H9 (cell line): ENCODE measurements around the gene NFASC. TPM values are rescaled to one million over a fixed set of nuclear protein-coding genes. Genes with fewer than 3 reads are reported as not detected.

Experiments
- DNase-seq: peaks from one replicate; pipeline ENCODE4 v3.0.0-alpha.2; 2017
- H2AFZ ChIP-seq: one replicate; pipeline ENCODE4 v1.6.1; 2013; ENCODE audit warnings: mild to moderate bottlenecking, low read length, control low read depth, moderate library complexity
- H2AK5ac ChIP-seq: 2 replicates; pipeline ENCODE4 v1.6.1; 2013; ENCODE audit warnings: low read length, control low read depth, mixed read lengths; ENCODE audit not compliant: insufficient read length
- H2BK120ac ChIP-seq: one replicate; pipeline ENCODE4 v1.6.1; 2013; ENCODE audit warnings: low read depth, mild to moderate bottlenecking, low read length, control low read depth, inconsistent platforms; ENCODE audit not compliant: poor library complexity, severe bottlenecking
- H2BK12ac ChIP-seq: 2 replicates; pipeline ENCODE4 v1.6.1; 2013; ENCODE audit warnings: low read length, control low read depth, mixed read lengths, low read depth; ENCODE audit not compliant: insufficient read length
- H2BK15ac ChIP-seq: 2 replicates; pipeline ENCODE4 v1.6.1; 2013; ENCODE audit warnings: low read depth, low read length, control low read depth
- H2BK20ac ChIP-seq: one replicate; pipeline ENCODE4 v1.6.1; 2013; ENCODE audit warnings: low read depth, mild to moderate bottlenecking, low read length, control low read depth, inconsistent platforms; ENCODE audit not compliant: poor library complexity, severe bottlenecking
- H2BK5ac ChIP-seq: 2 replicates; pipeline ENCODE4 v1.6.1; 2013; ENCODE audit warnings: low read length, control low read depth, mixed read lengths; ENCODE audit not compliant: insufficient read length
- H3K14ac ChIP-seq: 2 replicates; pipeline ENCODE4 v1.6.1; 2013; ENCODE audit warnings: low read length, control low read depth; ENCODE audit not compliant: insufficient read depth
- H3K18ac ChIP-seq: 2 replicates; pipeline ENCODE4 v1.6.1; 2013; ENCODE audit warnings: low read depth, mild to moderate bottlenecking, mixed read lengths, low read length, control low read depth; ENCODE audit not compliant: insufficient read length
- H3K23ac ChIP-seq: 2 replicates; pipeline ENCODE4 v1.6.1; 2013; ENCODE audit warnings: low read length, control low read depth, mixed read lengths, low read depth; ENCODE audit not compliant: insufficient read length
- H3K23me2 ChIP-seq: 2 replicates; pipeline ENCODE4 v1.6.1; 2013; ENCODE audit warnings: low read depth, mild to moderate bottlenecking, mixed read lengths, low read length, control low read depth; ENCODE audit not compliant: insufficient read length, poor library complexity, severe bottlenecking
- H3K27ac ChIP-seq: 2 replicates; pipeline ENCODE4 v1.5.1; 2013; ENCODE audit warnings: low read length, control low read depth, mixed read lengths, low read depth; ENCODE audit not compliant: insufficient read length
- H3K27me3 ChIP-seq: 2 replicates; pipeline ENCODE4 v1.6.1; 2013; ENCODE audit warnings: low read length, control low read depth, inconsistent platforms; ENCODE audit not compliant: insufficient read depth
- H3K4ac ChIP-seq: 2 replicates; pipeline ENCODE4 v1.6.1; 2013; ENCODE audit warnings: low read depth, mild to moderate bottlenecking, control low read depth, inconsistent platforms, low read length, moderate library complexity
- H3K4me1 ChIP-seq: 2 replicates; pipeline ENCODE4 v1.6.1; 2013; ENCODE audit warnings: low read length, control low read depth, inconsistent platforms; ENCODE audit not compliant: insufficient read depth
- H3K4me2 ChIP-seq: 2 replicates; pipeline ENCODE4 v1.6.1; 2013; ENCODE audit warnings: low read length, control low read depth, mixed read lengths; ENCODE audit not compliant: insufficient read length, insufficient read depth
- H3K56ac ChIP-seq: 2 replicates; pipeline ENCODE4 v1.6.1; 2013; ENCODE audit warnings: low read depth, mild to moderate bottlenecking, mixed read lengths, low read length, control low read depth; ENCODE audit not compliant: insufficient read length
- H3K79me1 ChIP-seq: 2 replicates; pipeline ENCODE4 v1.6.1; 2013; ENCODE audit warnings: low read depth, mild to moderate bottlenecking, moderate library complexity, low read length, control low read depth, inconsistent platforms; ENCODE audit not compliant: insufficient read depth, poor library complexity, severe bottlenecking
- H3K79me2 ChIP-seq: 2 replicates; pipeline ENCODE4 v1.6.1; 2013; ENCODE audit warnings: low read length, control low read depth, inconsistent platforms; ENCODE audit not compliant: insufficient read depth
- H3K9ac ChIP-seq: 2 replicates; pipeline ENCODE4 v1.6.1; 2013; ENCODE audit warnings: low read length, control low read depth, mixed read lengths; ENCODE audit not compliant: insufficient read length; ENCODE audit errors: extremely low read depth
- H3K9me3 ChIP-seq: one replicate; pipeline ENCODE4 v1.6.1; 2013; ENCODE audit warnings: low read depth, low read length, inconsistent platforms; ENCODE audit not compliant: control insufficient read depth
- H3T11ph ChIP-seq: one replicate; pipeline ENCODE4 v1.6.1; 2013; ENCODE audit warnings: mild to moderate bottlenecking, low read length, control low read depth, inconsistent platforms
- H4K20me1 ChIP-seq: one replicate; pipeline ENCODE4 v1.6.1; 2013; ENCODE audit not compliant: control insufficient read depth, insufficient read length, insufficient read depth
- H4K5ac ChIP-seq: 2 replicates; pipeline ENCODE4 v1.6.1; 2013; ENCODE audit warnings: low read depth, mild to moderate bottlenecking, mixed read lengths, low read length, control low read depth; ENCODE audit not compliant: insufficient read length
- H4K8ac ChIP-seq: replicated peaks from 2 replicates; pipeline ENCODE4 v1.6.1; 2013; ENCODE audit warnings: low read length, control low read depth, mixed read lengths, low read depth; ENCODE audit not compliant: insufficient read length
- H4K91ac ChIP-seq: 2 replicates; pipeline ENCODE4 v1.6.1; 2013; ENCODE audit warnings: low read depth, mild to moderate bottlenecking, moderate library complexity, mixed read lengths, low read length, control low read depth; ENCODE audit not compliant: insufficient read length
- H3K27ac Mint-ChIP-seq, 3 experiments: 2 replicates in 2 of 3; 3 replicates in 1 of 3; pipeline ENCODE4 v1.8.0; 2020 to 2021; ENCODE audit warnings: mixed read lengths in 3 of 3, mild to moderate bottlenecking in 1 of 3, moderate library complexity in 1 of 3
- H3K27me3 Mint-ChIP-seq: 2 replicates; pipeline ENCODE4 v1.8.0; 2021; ENCODE audit warnings: low read depth, mild to moderate bottlenecking, moderate library complexity, mixed read lengths
- H3K36me3 Mint-ChIP-seq, 3 experiments: 2 replicates in 2 of 3; 3 replicates in 1 of 3; pipeline ENCODE4 v1.8.0; 2020 to 2021; ENCODE audit warnings: low read depth in 3 of 3, mixed read lengths in 3 of 3; ENCODE audit not compliant: insufficient read depth in 1 of 3
- H3K4me1 Mint-ChIP-seq, 2 experiments: 2 replicates each; pipeline ENCODE4 v1.8.0; 2020; ENCODE audit warnings: mixed read lengths in 2 of 2
- H3K4me3 Mint-ChIP-seq, 2 experiments: 2 replicates in 1 of 2; 3 replicates in 1 of 2; pipeline ENCODE4 v1.8.0; 2020 to 2021; ENCODE audit warnings: mild to moderate bottlenecking in 2 of 2, mixed read lengths in 2 of 2, moderate library complexity in 1 of 2
- H3K9me3 Mint-ChIP-seq, 2 experiments: 2 replicates in 1 of 2; 3 replicates in 1 of 2; pipeline ENCODE4 v1.8.0; 2020; ENCODE audit warnings: mild to moderate bottlenecking in 2 of 2, mixed read lengths in 2 of 2, moderate library complexity in 1 of 2
- WGBS: extraction: QIAGEN DNeasy Blood & Tissue Kit; methylation state at CpG from one replicate; pipeline ENCODE4 v1.1.7; 2013; ENCODE audit warnings: missing lambda C conversion rate, low lambda C conversion rate, mixed read lengths; ENCODE audit not compliant: insufficient read length; ENCODE audit errors: extremely low coverage; 5-methylcytosine and 5-hydroxymethylcytosine counted together
- total RNA-seq: library from RNA; stranded (reverse); gene quantifications from 2 replicates; pipeline ENCODE4 v1.2.1, GENCODE V29; 2021
- TF ChIP-seq, protein P1 (sequence below): fragments of 200-600 bp; sonication (generic); conservative IDR thresholded peaks from 3 replicates; pipeline ENCODE4 v1.8.0; 2021; ENCODE audit warnings: antibody characterized with exemption, mild to moderate bottlenecking

The NFASC gene
- total RNA-seq, 1 experiment from 2014 or later = 5.0 TPM

GRCh38 chr1:205017766-205018165 lies 147.1 kb downstream of the NFASC start:
- H3K4me3 Mint-ChIP-seq = no peak overlapping the region
- WGBS = no CpG with 5 or more reads among the region's 7 CpGs
- H3K36me3 Mint-ChIP-seq = no peaks in the 10 kb centered on the region

More at GRCh38 chr1:205017766-205018165, 147.1 kb downstream of the NFASC start:
- Histone ChIP-seq H3K9ac (no peak overlapping the region), H3K14ac (no peak overlapping the region), H3K4ac (no peak overlapping the region), H4K8ac (no peak overlapping the region), H3K4me2 (no peak overlapping the region), H2BK120ac (no peak overlapping the region), H3K27ac (no peak overlapping the region), H2BK20ac (no peak overlapping the region), H3K18ac (no peak overlapping the region), H2AK5ac (no peak overlapping the region), H3K27me3 (no peaks in the 10 kb centered on the region), H2BK12ac (no peak overlapping the region), H3T11ph (no peak overlapping the region), H3K56ac (no peak overlapping the region), H4K5ac (no peak overlapping the region), H3K23ac (no peak overlapping the region), H4K91ac (no peak overlapping the region), H2BK5ac (no peak overlapping the region), H3K23me2 (no peaks in the 10 kb centered on the region), H2AFZ (no peak overlapping the region), H3K79me2 (no peaks in the 10 kb centered on the region), H4K20me1 (no peaks in the 10 kb centered on the region), H2BK15ac (no peak overlapping the region), H3K4me1 (peaks cover 3% of the 10 kb centered on the region; the same call in 1 of the 2 replicates), H3K9me3 (no peaks in the 10 kb centered on the region), H3K79me1 (no peaks in the 10 kb centered on the region)
- Mint-ChIP-seq H3K4me1 (peaks cover 18 to 22% of the 10 kb centered on the region in 2 experiments), H3K27me3 (peaks cover 34% of the 10 kb centered on the region), H3K9me3 (no peaks in the 10 kb centered on the region), H3K27ac (no peak overlapping the region)
- TF ChIP-seq, protein P1, sequence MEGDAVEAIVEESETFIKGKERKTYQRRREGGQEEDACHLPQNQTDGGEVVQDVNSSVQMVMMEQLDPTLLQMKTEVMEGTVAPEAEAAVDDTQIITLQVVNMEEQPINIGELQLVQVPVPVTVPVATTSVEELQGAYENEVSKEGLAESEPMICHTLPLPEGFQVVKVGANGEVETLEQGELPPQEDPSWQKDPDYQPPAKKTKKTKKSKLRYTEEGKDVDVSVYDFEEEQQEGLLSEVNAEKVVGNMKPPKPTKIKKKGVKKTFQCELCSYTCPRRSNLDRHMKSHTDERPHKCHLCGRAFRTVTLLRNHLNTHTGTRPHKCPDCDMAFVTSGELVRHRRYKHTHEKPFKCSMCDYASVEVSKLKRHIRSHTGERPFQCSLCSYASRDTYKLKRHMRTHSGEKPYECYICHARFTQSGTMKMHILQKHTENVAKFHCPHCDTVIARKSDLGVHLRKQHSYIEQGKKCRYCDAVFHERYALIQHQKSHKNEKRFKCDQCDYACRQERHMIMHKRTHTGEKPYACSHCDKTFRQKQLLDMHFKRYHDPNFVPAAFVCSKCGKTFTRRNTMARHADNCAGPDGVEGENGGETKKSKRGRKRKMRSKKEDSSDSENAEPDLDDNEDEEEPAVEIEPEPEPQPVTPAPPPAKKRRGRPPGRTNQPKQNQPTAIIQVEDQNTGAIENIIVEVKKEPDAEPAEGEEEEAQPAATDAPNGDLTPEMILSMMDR = no peak
- DNase-seq = no peak
